ENCODE measurements around the gene SORBS2. TPM values are rescaled to one million over a fixed set of nuclear protein-coding genes. Genes with fewer than 3 reads are reported as not detected.

SORBS2 gene
- total and polyA plus RNA-seq, 7 donors, result 7.9 to 1,032 (median 849) TPM

- peak overlapping the region in 1 of 4 donors; percentile 10 for H3K27ac ChIP-seq
- H3K4me3 ChIP-seq, result no peak overlapping the region
- DNase-seq, result no peak
- H3K27me3 ChIP-seq, result no peaks in the 10 kb centered on the region
- 88 to 95% methylated on average over 10 of the region's 10 CpGs for WGBS, 2 donors
- H3K36me3 ChIP-seq, result no peaks in the 10 kb centered on the region
- TF ChIP-seq CTCF (IDR thresholded peaks at IDR 0.05) (no peak), EP300 (IDR thresholded peaks at IDR 0.05) (no peak)
- H3K4me1 ChIP-seq, result peaks cover 0 to 35% (median 17%) of the 10 kb centered on the region in 4 donors
- intact Hi-C loops (cut with DNase I), result no loop called here
- H3K9me3 ChIP-seq, result no peaks in the 10 kb centered on the region
These were observed 128.8 kb downstream of the SORBS2 start for GRCh38 chr4:185683222-185683621.

GRCh38 chr4:185682236-185682635, 129.8 kb downstream of the SORBS2 start:
- Histone ChIP-seq H3K9me3 (no peaks in the 10 kb centered on the region), H3K4me3 (no peak overlapping the region), H3K27me3 (no peaks in the 10 kb centered on the region), H3K36me3 (peaks cover 0 to 4% (median 0%) of the 10 kb centered on the region in 4 donors), H3K27ac (peak overlapping the region in 1 of 4 donors; percentile 42), H3K4me1 (peaks cover 0 to 35% (median 17%) of the 10 kb centered on the region in 4 donors)
- DNase-seq, result no peak
- 93 to 94% methylated on average over 5 of the region's 5 CpGs for WGBS, 2 donors
- intact Hi-C loops (cut with DNase I), result no loop called here
- TF ChIP-seq CTCF (IDR thresholded peaks at IDR 0.05) (no peak), POLR2AphosphoS5 (IDR thresholded peaks at IDR 0.05) (no peak), POLR2A (IDR thresholded peaks at IDR 0.05) (no peak), EP300 (IDR thresholded peaks at IDR 0.05) (no peak)

- peaks cover 0 to 31% (median 17%) of the 10 kb centered on the region in 4 donors for H3K4me1 ChIP-seq
- H3K9me3 ChIP-seq, result no peaks in the 10 kb centered on the region
- no peaks in the 10 kb centered on the region for H3K27me3 ChIP-seq
- intact Hi-C loops (cut with DNase I), result no loop called here
- no peak overlapping the region for H3K4me3 ChIP-seq
- peaks cover 0 to 8% (median 0%) of the 10 kb centered on the region in 4 donors for H3K36me3 ChIP-seq
- H3K27ac ChIP-seq, result no peak overlapping the region
- WGBS, 2 donors, result 85 to 94% methylated on average over 6 of the region's 6 CpGs
- DNase-seq, result no peak
- TF ChIP-seq POLR2AphosphoS5 (IDR thresholded peaks at IDR 0.05) (no peak), EP300 (IDR thresholded peaks at IDR 0.05) (no peak), POLR2A (IDR thresholded peaks at IDR 0.05) (no peak), CTCF (IDR thresholded peaks at IDR 0.05) (no peak)
These were observed 130.4 kb downstream of the SORBS2 start for GRCh38 chr4:185681604-185682003.

GRCh38 chr4:185680617-185681016, 131.4 kb downstream of the SORBS2 start:
- Histone ChIP-seq H3K9me3 (no peaks in the 10 kb centered on the region), H3K27ac (no peak overlapping the region), H3K4me1 (peaks cover 0 to 25% (median 11%) of the 10 kb centered on the region in 4 donors), H3K36me3 (peaks cover 0 to 8% (median 0%) of the 10 kb centered on the region in 4 donors), H3K27me3 (no peaks in the 10 kb centered on the region), H3K4me3 (no peak overlapping the region)
- 90 to 91% methylated on average over 7 of the region's 7 CpGs for WGBS, 2 donors
- no peak for DNase-seq
- intact Hi-C loops (cut with DNase I), result no loop called here
- TF ChIP-seq EP300 (IDR thresholded peaks at IDR 0.05) (no peak), POLR2AphosphoS5 (IDR thresholded peaks at IDR 0.05) (no peak), CTCF (IDR thresholded peaks at IDR 0.05) (no peak), POLR2A (IDR thresholded peaks at IDR 0.05) (no peak)

GRCh38 chr4:185679523-185679922, 132.5 kb downstream of the SORBS2 start:
- DNase-seq, result no peak
- no peaks in the 10 kb centered on the region for H3K9me3 ChIP-seq
- no peaks in the 10 kb centered on the region for H3K27me3 ChIP-seq
- H3K4me1 ChIP-seq, result peaks cover 0 to 19% (median 6%) of the 10 kb centered on the region in 4 donors
- no peak for TF ChIP-seq POLR2AphosphoS5 (IDR thresholded peaks at IDR 0.05)
- no peak overlapping the region for H3K4me3 ChIP-seq
- 90 to 91% methylated on average over 3 of the region's 3 CpGs for WGBS, 2 donors
- H3K27ac ChIP-seq, result no peak overlapping the region
- peaks cover 0 to 8% (median 0%) of the 10 kb centered on the region in 4 donors for H3K36me3 ChIP-seq
- intact Hi-C loops (cut with DNase I), result no loop called here
